Esophagus muscularis mucosa (tissue), 4 donors: ENCODE measurements around the gene LFNG.

Experiments
- EP300 ChIP-seq: sonication (generic); formaldehyde crosslinking; IDR thresholded peaks from one replicate; pipeline ENCODE4 v1.6.1; 2017; ENCODE audit warnings: antibody characterized with exemption
- POLR2A ChIP-seq: fragments of 450-650 bp; IDR thresholded peaks from one replicate; pipeline ENCODE4 v1.6.1; 2017; ENCODE audit warnings: antibody characterized with exemption, moderate library complexity, mild to moderate bottlenecking, low read depth
- POLR2AphosphoS5 ChIP-seq, 2 donors: sonication (generic); formaldehyde crosslinking; IDR thresholded peaks; one replicate each; pipeline ENCODE4 v1.6.1; 2017; ENCODE audit warnings: antibody characterized with exemption in 2 of 2
- TF ChIP-seq, protein P1 (sequence below), 3 experiments: fragments of 200-600 bp in 2 of 3; fragments of 450-650 bp in 1 of 3; sonication (generic) in 2 of 3; IDR thresholded peaks; one replicate each; pipeline ENCODE4 v1.5.1; 2017 to 2019; ENCODE audit warnings: antibody characterized with exemption in 3 of 3, mild to moderate bottlenecking in 2 of 3, moderate library complexity in 1 of 3

DNA sequence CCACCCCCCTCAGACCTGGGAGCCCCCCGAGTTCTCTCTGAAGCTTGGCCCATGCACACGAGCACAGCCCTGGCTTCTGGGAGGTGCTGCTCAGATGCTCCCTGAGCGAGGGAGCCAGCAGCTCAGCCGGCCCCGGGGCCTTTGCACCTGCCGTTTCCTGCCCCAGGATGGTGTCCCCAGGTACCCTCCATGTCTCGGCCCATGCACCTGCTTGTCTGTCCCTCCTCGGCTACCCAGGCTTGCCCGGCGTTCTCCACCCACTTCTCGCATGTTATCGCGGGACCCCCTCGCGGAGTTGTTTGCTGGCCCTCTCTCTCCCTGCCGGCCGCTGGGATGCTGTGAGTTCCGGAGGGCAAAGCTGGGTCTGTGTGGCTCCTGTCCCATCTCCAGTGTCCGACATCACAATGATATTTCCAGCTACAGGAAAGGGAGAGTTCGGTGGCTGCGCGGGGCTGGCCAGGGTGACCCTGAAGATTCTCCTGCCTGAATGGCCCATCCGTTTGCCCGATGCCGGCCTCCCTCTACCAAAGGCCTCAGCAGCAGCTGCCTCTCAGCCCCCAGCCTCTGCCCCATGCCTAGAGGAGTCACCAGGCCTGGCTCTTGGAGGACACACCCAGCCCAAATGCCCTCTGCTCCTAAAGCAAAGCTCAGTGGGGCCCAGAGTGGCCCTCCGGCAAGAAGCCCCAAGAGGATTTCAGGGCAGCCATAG is 12.2 kb upstream of the LFNG start:
- TF ChIP-seq POLR2A, result no peak
- TF ChIP-seq, protein P1, sequence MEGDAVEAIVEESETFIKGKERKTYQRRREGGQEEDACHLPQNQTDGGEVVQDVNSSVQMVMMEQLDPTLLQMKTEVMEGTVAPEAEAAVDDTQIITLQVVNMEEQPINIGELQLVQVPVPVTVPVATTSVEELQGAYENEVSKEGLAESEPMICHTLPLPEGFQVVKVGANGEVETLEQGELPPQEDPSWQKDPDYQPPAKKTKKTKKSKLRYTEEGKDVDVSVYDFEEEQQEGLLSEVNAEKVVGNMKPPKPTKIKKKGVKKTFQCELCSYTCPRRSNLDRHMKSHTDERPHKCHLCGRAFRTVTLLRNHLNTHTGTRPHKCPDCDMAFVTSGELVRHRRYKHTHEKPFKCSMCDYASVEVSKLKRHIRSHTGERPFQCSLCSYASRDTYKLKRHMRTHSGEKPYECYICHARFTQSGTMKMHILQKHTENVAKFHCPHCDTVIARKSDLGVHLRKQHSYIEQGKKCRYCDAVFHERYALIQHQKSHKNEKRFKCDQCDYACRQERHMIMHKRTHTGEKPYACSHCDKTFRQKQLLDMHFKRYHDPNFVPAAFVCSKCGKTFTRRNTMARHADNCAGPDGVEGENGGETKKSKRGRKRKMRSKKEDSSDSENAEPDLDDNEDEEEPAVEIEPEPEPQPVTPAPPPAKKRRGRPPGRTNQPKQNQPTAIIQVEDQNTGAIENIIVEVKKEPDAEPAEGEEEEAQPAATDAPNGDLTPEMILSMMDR (IDR thresholded peaks at IDR 0.05), result no peak
- no peak for TF ChIP-seq EP300
- TF ChIP-seq POLR2AphosphoS5 (IDR thresholded peaks at IDR 0.05), result no peak
